CD4-positive, alpha-beta T cell treated with Interleukin-4 for 1 hour (primary cell): Measurements from ENCODE around the gene FANCD2.
A peak's percentile ranks its signal among the peaks of the same experiment; 100 is the strongest.
"Not testable (repeated sequence)": the region's sequence is repeated elsewhere in the genome, so short reads cannot be mapped to it uniquely, and the experiment has no call there.

ENCODE experiments used
- DNase-seq, 2 donors: peaks; one replicate each; pipeline ENCODE4 v3.0.0-alpha.2; 2020 to 2022

Gene FANCD2

DNA sequence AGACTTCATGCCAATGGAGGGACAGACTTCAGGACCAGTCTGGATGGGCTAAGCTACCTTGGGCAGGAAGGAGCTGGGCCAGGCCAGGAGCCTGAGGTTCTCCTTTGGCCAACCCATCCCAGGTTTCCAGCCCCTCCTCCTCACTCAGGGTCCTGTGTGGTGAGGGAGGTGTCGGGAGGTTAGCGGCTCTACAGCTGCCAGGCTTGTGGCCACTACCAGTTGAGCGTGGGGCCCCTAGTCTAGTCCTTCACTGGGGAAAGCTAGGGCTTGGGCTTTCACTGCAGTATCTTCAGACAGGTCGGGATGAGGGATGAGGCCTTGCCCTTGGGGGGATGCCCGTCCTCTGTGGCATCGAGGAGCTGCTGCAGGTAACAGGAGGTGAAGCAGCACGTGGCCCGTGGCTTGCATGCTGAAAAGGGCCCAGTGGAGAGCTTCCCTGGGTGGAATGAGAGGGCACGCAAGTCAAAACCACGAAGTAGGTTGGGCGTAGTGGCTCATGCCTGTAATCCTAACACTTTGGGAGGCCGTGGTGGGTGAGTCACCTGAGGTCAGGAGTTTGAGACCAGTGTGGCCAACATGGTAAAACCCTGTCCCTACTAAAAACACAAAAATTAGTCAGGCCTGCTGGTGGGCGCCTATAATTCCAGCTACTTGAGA, 8.5 kb upstream of the FANCD2 start:
- peak in 1 of 2 donors; percentile 19 for DNase-seq

DNA sequence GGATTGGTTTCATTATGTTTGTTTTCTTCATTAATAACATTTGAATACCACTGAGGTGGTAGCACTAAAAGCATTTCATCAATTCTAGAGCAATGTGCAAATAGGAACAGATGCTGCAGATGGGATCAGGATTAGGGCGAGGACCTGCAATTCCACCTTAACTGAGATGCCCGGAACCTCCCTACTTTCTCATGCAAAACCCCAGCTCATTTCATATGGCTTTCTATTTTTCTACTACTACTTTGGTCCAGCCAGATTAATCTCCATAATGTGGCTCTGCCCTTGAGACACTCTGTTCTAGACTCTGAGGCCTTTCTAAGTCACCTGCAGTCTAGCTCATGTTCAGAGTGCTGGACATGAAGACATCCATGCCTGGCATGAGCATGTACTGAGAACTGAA, 7.4 kb upstream of the FANCD2 start:
- DNase-seq, result not testable (repeated sequence)

DNA sequence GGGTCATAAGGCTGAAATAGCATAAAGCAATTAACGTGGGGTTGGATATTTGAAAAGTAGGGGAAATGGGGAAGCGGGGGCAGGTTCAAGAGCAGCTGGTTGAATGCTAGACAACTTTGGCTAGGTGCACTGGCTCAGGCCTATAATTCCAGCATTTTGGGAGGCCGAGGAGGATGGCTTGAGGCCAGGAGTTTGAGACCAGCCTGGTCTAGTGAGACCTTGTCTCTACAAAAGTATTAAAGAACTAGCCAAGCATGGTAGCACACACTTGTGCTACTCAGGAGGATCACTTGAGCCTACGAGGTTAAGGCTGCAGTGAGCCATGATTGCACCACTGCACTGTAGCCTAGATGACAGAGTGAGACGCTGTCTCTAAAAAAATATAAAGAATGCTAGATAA, 6.9 kb upstream of the FANCD2 start:
- DNase-seq, result no peak

DNA sequence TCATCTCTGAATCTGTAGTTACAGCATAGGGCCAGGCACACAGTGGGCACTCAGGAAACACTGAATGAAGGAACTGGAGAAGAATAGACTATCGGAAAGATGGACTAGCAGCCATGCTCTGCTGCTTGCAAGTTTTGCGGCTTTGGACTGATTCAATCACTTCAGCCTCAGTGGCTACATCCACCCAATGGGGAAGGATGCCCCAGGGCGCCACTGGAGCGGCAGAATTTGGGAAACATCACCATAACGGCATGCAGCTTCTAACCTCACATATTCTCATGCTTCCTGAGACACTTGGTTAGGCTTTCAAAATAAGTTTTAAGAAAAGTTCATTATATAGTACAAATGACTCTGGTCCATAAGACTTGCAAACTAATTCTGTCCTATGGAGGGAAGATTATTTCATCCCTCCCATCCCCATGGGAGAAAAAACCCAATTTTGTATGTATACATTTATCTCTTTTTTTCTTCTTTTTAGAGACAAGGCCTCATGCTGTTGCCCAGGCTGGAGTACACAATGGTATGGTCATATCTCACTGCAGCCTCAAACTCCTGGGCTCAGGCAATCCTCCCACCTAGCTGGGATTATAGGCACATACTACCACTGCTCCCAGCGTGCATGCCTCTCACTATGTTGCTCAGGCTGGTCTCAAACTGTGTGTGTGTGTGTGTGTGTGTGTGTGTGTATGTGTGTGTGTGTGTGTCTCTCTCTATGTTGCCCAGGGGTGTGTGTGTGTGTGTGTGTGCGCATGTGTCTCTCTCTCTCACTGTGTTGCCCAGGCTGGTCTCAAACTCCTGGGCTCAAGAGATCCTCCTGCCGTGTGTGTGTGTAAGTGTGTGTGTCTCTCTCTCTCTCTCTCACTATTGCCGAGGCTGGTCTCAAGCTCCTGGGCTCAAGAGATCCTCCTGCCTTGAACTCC, 4.1 kb upstream of the FANCD2 start:
- no peak for DNase-seq

DNA sequence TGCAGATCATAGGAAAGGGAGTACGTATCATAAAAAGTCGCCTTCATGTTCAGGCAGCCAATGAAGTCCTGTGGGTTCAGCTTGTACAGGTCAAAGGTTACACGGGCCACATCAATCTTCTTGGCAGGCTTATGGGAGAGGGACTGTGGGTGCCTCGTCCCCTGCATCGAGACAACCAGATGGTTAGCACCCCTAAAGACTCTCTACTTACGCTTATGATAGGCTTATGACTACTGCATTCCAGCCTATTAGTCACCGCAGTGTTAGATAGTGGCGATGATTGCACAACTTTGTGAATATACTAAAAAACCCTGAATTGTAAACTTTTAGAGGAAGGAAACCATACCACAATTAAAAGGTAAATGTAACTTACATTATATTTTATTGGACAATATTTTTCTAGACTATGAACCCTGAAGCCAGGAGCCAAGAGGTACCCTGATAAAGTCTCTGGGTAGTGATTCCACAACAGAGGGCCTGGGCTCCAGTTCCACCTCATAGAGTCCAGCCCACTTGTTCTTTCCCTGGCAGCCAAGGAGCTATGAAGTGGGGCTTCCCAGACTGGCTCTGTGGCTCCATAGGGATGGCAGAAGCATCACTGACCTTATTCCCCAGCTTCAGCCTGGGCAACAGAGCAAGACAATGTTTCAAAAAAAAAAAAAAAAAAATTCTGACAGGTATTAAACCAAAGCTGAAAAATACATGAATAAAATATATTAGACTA, 2.5 kb upstream of the FANCD2 start:
- DNase-seq, result no peak

DNA sequence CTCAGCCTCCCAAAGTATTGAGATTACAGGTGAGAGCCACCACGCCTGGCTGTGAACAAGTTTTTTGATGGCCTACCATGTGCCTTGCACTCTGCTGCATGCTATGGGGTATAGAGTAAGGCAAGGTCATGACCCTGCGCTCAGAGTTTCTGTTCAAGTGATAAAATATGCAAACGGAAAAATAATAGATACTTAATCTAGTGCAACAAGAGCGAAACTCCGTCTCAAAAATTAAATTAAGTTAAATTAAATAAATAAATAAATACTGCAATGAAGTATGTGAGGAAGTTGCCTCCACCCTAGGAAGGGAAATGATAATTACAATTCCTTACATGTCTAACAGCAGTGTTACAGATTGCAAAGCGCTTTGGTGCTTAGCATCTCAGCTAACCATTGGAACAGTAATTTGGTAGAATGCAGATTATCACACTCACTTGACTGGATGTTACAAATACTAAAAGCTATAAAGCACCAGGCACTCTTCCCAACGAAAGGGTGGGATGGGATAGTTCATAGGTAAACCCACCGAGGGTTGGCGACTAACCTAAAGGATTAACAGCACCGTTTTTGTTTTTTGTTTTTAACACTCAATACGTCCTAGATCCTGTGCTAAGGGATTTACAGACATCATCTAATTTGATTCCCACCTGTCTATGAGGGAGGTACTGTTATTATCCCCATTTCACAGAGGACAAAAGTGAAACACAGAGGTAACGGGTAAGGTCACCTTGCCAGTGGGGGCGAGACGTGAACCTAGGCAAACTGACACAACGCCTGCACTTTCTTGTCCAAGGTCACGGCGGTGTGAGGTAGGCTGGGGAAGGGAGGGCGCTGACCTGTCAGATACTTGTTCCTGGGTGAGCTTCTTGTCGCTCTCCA, 793 bp upstream of the FANCD2 start:
- DNase-seq, result no peak

DNA sequence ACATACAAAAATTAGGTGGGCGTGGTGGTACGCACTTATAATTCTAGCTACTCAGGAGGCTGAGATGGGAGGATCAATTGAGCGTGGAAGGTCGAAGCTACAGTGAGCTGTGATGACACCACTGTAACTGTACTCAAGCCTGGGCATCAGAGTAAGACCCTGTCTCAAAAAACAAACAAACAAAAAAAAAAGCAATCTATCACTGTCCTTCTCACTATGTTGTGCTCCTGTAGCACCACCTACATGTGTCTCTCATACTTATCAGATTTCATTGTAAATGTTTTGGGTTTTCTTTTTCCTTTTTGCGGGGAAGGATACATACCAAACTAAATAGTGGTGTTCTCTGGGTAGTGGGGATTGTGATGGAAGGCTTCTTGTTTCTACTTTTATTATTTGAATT, 14.8 kb downstream of the FANCD2 start:
- DNase-seq, result no peak

DNA sequence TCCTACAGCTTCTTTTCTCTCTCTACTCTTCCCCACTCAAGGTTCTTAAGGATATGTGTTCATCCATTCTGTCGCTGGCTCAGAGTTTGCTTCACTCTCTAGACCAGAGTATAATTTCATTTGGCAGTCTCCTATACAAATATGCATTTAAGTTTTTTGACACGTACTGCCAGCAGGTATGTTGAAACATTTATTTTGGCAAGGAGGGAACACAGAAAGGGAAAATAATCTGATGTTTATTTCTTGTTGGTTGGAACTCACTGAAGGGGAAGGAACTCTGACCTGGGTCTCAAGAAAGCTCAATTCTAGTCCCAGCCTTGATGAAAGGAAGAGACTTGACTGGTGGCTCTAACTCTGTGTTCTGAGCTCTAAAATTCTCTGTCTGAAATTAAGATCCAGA, 21.6 kb downstream of the FANCD2 start:
- no peak for DNase-seq

DNA sequence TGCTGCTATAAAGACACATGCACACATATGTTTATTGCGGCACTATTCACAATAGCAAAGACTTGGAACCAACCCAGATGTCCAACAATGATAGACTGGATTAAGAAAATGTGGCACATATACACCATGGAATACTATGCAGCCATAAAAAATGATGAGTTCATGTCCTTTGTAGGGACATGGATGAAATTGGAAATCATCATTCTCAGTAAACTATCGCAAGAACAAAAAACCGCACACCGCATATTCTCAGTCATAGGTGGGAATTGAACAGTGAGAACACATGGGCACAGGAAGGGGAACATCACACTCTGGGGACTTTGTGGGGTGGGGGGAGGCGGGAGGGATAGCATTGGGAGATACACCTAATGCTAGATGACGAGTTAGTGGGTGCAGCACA, 26.8 kb downstream of the FANCD2 start:
- DNase-seq, result not testable (repeated sequence)

DNA sequence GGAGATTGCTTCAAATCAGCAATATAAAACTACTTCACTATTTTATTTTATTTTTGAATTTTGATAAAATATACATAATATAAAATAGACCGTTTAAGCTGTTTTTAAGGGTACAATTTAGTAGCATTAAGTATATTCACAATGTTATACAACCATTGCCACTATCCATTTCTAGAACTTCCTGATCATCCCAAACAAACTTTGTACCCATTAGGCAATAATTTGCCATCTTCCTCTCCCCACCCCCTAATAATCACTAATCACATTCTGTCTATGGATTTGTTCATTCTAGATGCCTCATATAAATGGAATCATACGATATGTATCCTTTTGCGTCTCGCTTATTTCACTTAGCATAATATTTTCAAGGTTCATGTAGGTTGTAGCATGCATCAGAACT, 28.9 kb downstream of the FANCD2 start:
- DNase-seq, result no peak

DNA sequence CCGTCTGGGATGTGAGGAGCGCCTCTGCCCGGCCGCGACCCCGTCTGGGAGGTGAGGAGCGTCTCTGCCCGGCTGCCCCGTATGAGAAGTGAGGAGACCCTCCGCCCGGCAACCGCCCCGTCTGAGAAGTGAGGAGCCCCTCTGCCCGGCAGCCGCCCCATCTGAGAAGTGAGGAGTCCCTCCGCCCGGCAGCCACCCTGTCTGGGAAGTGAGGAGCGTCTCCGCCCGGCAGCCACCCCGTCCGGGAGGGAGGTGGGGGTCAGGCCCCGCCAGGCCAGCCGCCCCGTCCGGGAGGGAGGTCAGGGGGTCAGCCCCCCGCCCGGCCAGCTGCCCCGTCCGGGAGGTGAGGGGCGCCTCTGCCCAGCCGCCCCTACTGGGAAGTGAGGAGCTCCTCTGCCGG, 43.8 kb downstream of the FANCD2 start:
- DNase-seq, result not testable (repeated sequence)

DNA sequence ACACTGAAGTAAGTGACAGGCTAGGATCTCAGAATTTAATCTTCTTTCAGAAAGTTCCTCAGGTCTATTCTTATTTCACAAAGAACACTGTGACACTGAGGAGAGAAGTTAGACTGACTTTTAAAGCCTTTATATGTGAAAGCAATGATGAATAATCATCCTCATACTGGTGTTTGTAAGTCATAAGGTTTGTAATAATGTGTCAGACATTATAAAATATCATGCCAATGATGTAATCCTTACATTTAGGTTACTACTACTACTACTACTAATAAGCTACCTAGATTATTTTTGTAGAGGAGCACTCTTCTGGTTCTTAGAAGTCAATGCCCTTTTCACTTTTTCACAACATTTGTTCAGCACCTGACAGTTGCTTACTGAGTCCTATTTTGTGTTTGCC, 48.4 kb downstream of the FANCD2 start:
- no peak for DNase-seq

DNA sequence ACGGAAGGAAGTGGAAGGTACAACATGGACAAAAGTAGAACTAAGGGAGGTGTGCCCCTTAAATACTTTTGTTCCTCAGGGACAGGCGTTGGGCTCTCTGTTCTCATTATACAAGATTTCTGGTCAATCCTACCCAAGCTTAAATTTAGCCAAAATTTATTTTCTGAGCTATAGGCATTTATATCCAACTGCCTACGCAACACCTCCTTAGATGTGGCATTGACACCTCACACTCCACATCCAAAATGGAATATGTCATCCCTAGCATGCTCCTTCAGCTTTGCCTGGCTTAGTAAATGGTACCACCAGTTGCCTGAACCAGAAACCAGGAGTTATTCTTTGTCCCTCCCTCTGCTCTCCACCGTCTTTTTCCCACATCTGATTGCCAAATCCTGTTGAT, 55.6 kb downstream of the FANCD2 start:
- DNase-seq, result no peak

DNA sequence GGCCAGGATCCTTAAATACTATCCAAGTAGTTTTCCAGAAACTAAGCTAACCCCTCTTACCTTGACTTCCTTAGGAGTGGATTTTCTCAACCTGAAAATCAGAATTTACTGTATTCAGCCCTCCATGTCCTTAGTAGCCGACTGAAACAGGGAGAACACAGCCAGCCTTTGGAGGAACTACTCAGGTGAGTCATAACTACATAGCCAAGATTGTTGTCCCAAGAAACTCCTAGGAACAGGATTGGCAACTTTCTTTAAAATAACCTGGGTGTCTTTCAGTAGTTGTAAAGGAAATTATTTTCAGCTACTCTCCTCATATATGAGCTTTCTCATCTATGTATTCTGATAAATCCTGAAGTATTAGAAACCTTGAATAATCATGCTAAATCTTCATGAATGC, 59.5 kb downstream of the FANCD2 start:
- no peak for DNase-seq

DNA sequence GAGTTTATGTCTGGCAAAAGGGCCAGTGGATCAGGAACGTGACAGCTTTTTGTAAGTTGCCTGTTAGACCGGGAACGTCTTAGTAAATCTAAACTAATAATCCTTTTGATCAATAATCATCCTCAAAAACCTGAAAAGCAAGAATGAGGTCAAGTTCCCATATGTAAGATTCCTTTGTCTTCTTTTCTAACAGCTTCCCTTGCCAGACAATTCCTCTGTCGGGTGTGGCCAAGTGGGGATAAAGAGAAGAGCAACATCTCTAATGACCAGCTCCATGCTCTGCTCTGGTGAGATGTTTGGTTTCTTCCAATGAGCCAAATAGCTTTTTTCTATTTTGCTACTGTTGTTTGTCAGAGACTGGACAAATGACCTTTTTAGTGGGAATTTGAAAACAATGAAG, 62.0 kb downstream of the FANCD2 start:
- DNase-seq, result no peak

DNA sequence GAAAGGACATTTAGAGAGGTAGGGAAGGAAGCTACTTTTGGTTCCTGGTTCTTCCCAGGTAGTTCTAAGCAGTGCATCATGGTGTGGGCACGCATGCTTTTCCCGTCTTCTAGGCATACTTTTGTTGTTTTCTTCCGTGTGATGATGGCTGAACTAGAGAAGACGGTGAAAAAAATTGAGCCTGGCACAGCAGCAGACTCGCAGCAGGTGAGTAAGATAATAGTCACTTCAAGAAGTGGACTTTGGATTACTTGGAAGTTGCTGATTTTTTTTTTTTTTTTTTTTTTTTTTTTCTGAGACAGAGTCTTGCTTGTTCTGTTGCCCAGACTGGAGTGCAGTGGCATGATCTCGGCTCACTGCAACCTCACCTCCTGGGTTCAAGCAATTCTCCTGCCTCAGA, 63.9 kb downstream of the FANCD2 start:
- DNase-seq, result no peak

DNA sequence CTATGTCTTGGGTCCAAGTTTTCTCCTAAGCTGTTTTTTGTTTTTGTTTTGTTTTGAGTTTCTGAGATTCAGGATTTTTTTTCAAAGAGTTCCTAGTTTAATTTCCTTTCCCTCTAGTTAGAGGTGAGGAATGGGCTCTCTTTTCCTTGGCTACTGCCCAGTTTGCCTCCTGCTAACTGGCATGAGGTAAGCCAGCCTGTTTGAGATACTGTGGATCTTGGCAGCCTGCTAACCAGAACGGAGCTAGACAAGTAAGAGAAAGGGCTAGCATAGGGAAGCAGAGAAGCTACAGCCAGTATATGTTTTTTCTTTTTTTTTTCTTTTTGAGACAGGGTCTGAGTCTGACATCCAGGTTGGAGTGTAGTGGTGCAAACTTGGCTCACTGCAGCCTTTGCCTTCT, 64.5 kb downstream of the FANCD2 start:
- not testable (repeated sequence) for DNase-seq

DNA sequence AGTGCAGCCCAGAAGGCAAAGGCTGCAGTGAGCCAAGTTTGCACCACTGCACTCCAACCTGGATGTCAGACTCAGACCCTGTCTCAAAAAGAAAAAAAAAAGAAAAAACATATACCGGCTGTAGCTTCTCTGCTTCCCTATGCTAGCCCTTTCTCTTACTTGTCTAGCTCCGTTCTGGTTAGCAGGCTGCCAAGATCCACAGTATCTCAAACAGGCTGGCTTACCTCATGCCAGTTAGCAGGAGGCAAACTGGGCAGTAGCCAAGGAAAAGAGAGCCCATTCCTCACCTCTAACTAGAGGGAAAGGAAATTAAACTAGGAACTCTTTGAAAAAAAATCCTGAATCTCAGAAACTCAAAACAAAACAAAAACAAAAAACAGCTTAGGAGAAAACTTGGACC, 65.2 kb downstream of the FANCD2 start:
- not testable (repeated sequence) for DNase-seq

DNA sequence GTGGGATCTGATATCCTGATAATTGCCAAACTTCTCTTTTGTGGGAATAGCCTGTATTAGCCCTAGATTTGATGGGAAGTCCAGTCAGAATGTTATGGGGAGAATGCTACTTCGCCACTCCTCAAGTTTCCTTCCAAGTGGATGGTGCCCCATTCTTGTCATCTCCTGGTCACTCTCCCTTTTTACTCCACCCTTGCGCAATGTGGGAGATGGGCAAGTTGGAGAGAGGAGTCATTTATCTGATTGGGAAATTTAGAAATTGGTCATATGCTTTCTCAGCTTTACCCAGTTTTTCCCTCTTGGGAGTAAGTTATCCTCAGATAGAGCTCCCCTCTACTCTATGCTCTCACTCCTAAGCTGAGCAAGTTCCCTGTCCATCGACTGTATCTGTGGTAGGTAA, 67.4 kb downstream of the FANCD2 start:
- no peak for DNase-seq

DNA sequence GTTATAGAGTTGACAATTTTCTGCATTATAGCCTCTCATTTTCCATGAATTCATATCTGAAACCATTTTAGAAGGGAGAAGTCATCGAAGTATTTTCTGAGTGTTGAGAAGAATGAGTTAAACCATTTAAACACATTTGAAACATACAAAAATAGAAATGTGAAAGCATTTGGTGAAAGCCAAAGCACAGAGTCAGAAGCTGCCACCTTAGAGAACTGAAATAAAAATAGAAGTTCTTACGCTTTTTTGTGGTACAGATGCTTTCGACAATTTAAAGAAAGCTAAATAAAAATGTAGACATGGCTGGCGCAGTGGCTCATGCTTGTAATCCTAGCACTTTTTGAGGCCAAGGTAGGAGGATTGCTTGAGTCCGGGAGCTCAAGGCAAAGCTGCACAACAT, 72.8 kb downstream of the FANCD2 start:
- no peak for DNase-seq

DNA sequence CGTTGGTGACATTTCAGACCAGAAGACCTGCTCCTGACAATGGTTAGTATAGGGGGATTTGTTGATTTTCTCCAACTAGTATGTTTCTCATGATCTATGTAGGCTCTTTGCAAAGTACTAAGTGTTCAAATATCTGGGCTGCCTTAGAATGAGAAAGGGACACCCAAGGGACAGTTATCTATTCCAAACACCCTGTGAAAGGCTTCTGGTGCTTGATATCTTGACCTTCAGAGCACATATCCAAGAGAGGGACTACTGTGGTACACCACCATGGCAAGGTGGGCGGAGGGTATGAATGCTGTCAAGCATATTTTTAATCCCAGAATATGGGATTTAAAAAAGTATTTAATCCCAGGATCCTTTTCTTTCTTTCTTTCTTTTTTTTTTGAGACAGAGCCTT, 80.7 kb downstream of the FANCD2 start:
- no peak for DNase-seq

DNA sequence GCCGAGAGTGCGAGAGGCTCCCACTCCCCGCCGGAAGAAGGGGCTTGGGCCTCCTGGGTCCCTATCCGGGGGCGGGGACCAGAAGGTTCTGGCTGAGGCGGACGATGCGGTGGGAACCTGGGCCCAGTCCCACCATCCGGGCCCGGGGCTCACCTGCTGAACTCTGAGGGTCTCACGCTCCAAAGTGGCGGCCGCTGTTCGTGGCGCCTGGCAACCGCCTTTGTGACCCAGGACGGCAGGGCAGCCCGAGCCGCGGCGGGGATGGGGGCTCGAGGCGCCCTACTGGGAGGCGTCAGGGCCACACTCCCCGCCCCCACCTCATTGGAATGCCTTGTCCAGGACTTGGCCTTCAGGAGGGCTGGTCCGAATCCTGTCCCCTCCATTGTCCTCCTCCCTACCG, 81.9 kb downstream of the FANCD2 start, which contains the start of gene FANCD2OS:
FANCD2OS (minus strand) TSS at position 165 of the 400 bp plus-strand sequence. CDS start 3,481 bp downstream, outside the sequence.
- DNase-seq, result no peak
